GM10847 (cell line): ENCODE results near the gene APRT.

Experiments
- POLR2A ChIP-seq: IDR thresholded peaks from 2 replicates; pipeline ENCODE4 v1.6.1; 2011; ENCODE audit not compliant: insufficient read length; ENCODE audit errors: extremely low read depth

The APRT gene

DNA sequence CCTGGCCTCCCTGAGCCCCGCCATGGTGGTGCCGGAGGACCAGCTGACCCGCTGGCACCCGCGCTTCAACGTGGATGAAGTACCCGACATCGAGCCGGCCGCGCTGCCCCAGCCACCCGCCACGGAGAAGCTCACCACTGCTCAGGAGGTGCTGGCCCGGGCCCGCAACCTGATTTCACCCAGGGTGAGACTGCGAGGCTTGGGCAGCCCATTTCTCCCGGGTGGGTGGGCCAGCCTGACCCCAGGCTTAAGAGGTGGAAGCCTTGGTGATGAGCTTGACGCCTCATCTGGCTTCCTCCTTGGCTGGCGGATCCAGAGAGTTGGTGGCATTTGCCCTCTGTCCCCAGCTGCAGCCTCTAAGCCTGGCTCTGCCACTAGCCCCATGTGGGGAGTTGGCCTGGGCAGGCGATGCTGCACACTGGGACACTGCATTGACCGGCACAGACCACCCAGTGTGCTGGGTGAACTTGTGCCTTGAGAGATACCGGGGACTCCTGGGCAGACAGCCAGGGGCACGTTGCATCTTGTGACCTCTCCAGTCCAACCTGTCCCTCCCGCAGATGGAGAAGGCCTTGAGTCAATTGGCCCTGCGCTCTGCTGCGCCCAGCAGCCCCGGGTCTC lies 5.1 kb downstream of the APRT start:
- no peak for TF ChIP-seq POLR2A

DNA sequence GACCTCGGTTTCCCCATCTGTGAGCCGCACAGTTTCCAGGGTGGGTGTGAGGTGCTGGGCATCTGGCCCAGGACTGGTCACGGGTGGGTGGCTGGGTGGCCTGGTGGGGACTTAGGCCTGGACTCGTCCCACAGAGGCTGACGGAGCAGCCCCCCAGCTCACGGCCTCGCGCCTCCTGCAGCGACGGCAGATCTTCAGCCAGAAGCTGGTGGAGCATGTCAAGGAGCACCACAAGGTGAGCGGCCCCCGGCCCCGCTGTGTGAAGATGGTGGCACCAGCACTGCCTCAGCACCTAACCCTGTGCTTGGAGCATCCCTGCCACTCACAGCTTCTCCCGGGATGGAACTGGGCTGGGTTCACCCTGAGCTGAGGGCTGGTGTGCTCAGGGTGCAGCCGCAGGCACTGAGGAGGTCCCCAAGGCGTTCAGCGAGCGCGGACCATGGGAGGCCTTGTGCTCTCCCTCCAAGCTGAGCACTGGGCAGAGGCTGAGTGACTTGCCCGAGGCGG lies 5.8 kb downstream of the APRT start:
- TF ChIP-seq POLR2A: no peak

DNA sequence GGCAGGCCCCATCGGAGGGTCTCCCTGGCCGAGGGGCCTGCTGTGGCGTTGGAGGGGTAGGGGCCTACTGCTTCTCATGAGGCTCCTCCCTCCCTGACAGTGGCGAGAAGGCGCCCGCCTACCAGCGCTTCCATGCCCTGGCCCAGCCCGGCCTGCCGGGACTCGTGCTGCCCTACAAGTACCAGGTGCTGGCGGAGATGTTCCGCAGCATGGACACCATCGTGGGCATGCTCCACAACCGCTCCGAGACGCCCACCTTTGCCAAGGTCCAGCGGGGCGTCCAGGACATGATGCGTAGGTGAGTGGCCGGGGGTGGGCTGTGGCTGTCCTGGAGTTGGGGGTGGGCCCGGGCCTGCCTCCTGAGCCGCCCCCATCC lies 6.4 kb downstream of the APRT start:
- TF ChIP-seq POLR2A: no peak

DNA sequence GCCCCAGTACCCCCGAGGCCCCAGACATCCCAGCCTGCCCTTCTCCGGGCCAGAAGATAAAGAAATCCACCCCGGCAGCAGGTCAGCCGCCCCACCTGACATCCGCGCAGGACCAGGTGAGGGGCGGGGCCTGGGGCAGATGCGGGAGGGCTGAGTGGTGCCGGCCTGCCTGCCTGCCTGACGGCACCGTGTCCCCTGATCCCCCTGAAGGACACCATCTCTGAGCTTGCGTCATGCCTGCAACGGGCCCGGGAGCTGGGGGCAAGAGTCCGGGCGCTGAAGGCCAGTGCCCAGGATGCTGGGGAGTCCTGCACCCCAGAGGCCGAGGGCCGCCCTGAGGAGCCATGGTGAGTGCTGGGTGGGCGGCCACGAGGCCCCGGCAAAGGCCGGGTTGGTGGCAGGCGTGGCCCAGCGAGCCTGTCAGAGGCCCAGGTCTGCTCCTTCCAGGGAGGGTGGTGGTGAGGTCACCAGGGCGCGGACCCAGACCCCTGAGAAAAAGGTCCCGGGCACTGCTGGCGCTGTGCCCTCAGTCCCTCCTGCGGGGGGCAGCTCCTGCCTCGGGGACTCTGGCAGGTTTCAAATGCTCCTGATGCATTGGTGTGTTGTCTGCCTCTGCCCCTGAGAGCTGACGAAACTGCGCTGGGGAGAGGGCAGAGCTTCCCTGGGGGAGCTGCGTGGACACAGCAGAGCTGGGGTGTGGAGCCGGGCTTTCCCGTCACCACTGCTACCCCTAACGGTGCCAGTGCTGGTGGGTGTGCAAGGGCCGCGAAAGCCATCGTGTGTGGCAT lies 7.0 kb downstream of the APRT start:
- no peak for TF ChIP-seq POLR2A

DNA sequence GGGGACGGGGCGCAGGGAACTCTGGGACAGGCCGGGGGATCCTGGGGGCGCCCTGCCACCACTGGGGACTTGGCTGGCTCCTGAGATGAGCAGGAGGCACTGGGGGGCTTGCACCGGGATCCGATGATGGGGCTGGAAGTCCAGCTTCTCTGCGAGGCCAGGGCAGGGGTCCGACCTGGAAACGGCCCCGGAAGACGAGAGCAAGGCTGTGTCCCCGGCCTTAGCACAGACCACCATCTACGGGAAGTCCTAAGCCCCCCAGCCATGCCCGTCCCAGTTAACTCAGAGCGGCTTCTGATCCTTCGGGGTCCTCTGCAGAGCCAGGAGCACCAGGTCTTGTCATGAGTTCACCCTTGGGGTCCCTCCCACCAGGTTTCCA lies 7.6 kb downstream of the APRT start:
- no peak for TF ChIP-seq POLR2A

DNA sequence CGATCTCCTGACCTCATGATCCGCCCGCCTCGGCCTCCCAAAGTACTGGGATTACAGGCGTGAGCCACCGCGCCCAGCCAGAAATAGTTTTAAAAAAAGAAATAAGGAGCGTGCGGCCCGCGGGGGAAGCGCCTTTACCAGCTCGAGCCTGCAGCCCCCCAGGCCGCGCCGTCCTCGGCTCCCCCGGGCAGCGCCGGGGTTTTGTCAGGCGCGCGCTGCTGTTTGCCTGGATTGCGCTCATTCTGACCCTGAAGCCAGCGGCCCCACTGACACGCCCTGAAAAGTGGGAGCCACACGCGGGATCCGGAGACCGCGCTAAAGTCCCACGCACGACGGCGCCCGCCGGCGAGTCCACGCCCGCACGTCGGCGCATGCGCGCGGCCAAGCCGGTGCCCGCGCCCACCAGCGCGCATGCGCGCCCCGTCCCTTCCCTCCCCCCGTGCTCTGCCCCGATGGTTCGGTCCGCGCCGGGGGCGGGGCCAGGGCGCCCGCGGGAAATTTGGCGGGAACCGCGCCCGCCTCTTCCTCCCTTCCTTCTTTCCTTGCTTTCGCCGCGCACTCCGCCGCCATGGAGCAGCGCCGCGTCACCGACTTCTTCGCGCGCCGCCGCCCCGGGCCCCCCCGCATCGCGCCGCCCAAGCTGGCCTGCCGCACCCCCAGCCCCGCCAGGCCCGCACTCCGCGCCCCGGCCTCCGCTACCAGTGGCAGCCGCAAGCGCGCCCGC lies 8.3 kb downstream of the APRT start, which contains the start of gene CDT1:
TSS of gene CDT1 (plus strand) at position 526 of the 724 bp plus-strand sequence. CDS start at position 569, 43 bp downstream.
- peak; percentile 42 for TF ChIP-seq POLR2A

DNA sequence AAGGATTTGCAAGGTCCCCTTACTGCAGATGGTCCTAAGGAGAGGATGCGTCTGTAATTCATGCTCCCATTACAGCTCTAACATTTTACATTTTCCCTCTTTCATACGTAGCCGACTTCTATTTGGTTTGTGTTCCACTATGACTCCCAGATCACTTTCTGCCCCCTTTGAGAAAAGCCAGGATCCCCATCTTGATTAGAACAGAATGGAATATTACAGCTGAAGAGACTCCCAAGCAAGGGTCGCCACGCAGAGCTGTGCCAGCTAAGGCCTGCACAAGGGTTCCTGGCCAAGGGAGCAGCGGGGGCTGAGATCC lies 11.5 kb downstream of the APRT start:
- TF ChIP-seq POLR2A: no peak

DNA sequence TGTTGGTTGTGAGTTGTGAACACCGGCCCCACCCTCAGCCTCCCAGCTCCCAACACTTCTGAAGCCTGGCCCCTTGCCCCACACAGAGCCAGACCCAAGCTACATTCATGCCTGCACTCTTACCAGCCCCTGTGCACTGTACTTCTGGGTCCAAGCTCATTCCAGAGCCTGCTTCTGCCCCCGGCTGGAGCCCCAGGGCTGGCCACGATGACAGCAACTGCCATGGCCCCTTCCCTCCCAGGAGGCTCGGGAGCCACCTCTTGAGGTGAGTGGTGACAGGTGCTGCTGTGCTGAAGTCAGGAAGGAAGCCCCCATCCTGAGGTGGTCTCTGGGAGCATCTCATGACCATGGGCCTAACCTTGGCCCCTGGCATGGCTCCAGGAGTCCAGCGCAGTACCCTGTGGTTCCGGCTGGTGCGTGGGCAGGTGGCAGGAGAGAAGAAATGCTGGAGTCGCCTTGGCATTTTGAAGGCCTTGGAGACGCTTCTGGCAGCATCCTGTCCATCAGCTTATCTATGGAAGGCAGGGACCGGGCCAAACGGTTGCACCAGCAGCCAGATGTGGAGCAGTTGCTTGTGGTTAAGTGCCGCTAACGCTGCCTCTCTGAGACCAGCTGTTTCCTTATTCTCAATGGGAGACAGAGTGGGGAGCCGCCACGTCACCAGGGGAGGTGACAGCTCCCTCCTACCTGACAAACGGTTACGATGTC lies 12.0 kb downstream of the APRT start:
- no peak for TF ChIP-seq POLR2A

DNA sequence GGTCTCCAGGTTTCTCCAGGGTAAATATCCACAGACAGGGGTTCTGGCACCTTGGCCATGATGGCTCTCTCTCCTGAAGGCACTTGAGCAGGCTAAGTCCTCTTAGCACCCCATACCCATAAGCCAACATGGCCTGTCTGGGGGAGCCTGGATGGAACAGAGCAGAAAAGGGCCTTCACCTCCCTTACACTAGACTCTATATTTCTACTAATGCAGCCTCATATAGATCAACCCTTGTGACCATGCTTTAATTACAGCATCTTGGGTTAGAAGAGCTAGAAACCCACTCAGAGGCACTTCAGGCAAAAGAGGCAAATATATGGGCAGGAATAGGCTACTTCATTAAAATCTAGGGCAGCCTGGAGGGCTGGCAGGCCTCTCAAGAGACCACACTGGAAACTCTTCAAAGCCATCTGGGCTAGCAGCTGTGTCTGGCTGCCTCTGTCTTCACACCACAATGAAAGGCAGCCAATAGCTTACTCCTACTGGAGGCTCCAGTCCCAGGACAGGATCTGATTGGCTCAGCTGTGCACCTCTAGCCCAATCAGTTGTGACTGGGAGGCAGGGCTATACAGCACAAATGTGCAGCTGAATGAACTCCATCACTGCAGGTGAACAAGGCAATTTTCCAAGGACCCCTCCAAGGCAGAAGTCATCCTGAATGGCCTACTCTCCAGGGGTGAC lies 12.8 kb downstream of the APRT start:
- no peak for TF ChIP-seq POLR2A

DNA sequence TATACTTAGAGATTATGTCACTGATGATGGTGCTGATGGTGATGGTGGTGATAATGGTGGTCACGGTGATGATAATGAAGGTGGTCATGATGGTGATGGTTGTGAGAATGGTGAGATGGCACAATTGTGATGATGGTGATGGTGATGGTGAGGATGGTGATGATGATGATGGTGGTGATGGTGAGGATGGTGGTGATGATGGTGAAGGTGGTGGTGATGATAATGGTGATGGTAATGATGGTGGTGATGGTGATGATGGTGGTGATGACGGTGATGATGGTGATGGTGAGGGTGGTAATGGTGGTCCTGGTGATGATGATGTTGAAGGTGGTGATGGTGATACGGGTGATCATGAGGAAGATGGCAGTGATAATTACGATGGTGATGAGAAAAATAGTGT lies 13.7 kb downstream of the APRT start:
- no peak for TF ChIP-seq POLR2A

DNA sequence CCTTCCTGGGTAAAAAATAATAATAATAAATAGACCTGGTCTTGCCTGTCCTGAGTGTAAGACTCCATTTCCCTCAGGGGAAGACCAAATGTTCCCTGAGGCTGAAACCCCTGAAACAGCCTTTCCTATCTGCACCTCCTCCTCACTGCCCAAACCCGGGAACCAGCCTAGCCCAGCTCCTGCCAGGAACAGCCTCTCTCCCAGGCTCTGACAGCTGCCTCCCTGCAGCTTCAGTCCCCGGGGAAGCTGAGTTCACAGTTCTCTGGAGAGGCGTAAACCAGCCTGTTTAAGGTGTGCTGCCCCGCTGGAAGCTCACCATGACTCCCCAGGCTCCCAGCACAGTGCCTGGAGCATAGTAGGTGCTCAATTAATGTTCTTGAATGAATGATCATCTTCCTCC lies 15.4 kb downstream of the APRT start:
- TF ChIP-seq POLR2A: no peak

DNA sequence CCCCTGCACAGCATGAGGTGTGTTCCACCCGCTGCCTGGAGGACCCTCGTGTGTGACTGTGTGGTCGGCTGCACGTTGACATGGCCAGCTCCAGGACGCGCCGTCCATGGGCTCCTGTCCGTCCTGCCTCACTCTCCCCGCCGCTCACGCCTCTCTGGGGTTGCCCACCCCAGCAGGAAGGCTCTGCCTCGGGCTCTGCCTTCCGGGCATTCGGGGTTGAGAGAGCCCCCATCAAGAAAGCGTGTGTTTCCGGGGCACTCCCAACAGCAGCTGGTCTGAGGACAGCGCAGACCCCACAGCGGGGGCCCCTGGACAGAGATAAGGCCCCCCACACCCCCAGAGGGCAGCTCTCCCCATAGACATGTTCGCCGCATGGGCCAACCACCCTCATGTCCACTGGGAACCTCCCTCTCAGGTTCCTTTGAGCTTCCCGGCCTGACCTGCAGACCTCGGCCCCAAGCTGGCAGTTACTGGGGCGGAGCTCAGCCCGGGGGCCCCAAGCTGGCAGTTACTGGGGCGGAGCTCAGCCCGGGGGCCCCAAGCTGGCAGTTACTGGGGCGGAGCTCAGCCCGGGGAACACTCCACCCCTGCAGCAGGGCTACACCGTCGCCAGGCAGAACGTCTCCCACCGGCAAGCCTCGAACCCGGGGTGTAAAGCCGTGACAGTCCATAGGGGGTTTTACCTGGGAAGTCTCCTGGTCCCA lies 18.3 kb downstream of the APRT start:
- no peak for TF ChIP-seq POLR2A

DNA sequence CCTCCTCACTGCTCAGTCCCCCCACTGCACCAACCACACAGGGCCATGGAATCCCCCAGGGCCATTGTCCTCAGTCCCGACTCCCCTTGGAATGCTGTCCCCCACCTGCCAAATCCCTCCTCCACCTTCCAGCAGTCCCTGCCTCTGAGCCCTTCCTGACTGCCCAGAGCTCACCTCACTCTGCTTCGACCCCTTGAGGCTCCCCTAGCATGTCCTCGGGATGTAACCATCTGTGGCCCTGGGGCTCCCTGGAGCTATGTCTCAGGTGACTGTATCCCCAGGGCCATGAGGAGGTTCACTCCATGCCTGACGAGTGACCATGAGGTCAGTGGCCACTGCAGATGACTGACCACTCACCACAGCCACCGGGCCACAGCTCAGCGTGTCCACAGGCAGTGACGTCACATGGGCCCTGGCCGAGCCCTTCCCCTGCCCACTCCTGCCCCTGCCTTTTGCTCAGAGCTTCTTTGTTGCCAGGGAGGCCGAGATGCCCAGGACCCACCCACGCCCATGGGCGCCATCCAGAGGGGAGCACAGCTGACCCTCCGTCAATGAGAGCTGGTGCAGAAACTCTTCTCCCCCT lies 19.0 kb downstream of the APRT start:
- TF ChIP-seq POLR2A: no peak

DNA sequence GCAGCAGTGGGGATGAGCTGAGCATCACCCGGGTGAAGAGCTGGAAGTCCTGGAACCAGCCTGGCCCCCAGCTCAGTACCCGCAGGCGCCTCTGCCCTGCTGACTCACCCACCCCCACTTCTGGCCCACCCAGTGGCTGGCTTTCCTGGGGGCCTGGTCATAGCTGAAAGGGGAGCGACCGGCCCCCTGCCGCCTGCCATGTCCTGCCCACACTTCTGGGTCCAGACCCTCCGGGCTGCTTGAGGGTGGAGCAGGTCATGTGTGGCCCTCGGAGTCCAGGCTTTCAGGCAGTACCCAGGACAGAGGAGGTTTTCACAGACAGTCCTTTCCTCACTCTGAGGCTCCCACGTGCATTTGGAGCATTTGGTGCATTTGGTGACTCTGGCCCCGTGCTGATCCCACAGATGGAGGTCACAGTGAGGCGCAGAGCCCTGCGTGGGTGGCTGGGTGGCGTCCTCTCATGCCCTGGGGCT lies 19.6 kb downstream of the APRT start:
- no peak for TF ChIP-seq POLR2A
